Kidney (tissue), 14 donors: ENCODE measurements around the gene QSOX1. TPM values are rescaled to one million over a fixed set of nuclear protein-coding genes. Genes with fewer than 3 reads are reported as not detected.

Experiments
- DNase-seq, 5 donors: peaks; one replicate each; pipeline ENCODE4 v3.0.0-alpha.2; 2013 to 2020
- FAIRE-seq: peaks from 2 replicates; lab custom pipeline; 2012; peaks lifted over from hg19 to GRCh38; lab: Jason Lieb, UNC
- H3K27ac ChIP-seq, 2 donors: one replicate each; pipeline ENCODE4 v1.7.0; 2013; ENCODE audit warnings: low read depth in 2 of 2, low read length in 2 of 2, inconsistent platforms in 1 of 2
- H3K27me3 ChIP-seq: one replicate; pipeline ENCODE4 v1.7.1; 2013; ENCODE audit warnings: low read length, inconsistent platforms; ENCODE audit not compliant: control insufficient read depth, insufficient read depth
- H3K36me3 ChIP-seq, 3 donors: one replicate each; pipeline versions ENCODE4 v1.7.0 to v1.7.1; 2013; ENCODE audit warnings: low read length in 3 of 3, control low read depth in 1 of 3, inconsistent platforms in 1 of 3; ENCODE audit not compliant: insufficient read depth in 3 of 3, control insufficient read depth in 2 of 3
- H3K4me1 ChIP-seq, 3 donors: one replicate each; pipeline versions ENCODE4 v1.7.0 to v1.7.1; 2013; ENCODE audit warnings: low read length in 3 of 3, inconsistent platforms in 1 of 3, low read depth in 1 of 3; ENCODE audit not compliant: control insufficient read depth in 2 of 3, insufficient read depth in 2 of 3
- H3K4me3 ChIP-seq, 3 donors: one replicate each; pipeline versions ENCODE4 v1.7.0 to v1.8.1; 2013; ENCODE audit warnings: low read length in 3 of 3, control low read depth in 1 of 3, inconsistent platforms in 1 of 3
- H3K9ac ChIP-seq, 3 donors: one replicate each; pipeline versions ENCODE4 v1.7.0 to v1.7.1; 2013; ENCODE audit warnings: low read length in 3 of 3, control low read depth in 1 of 3, inconsistent platforms in 1 of 3
- H3K9me3 ChIP-seq, 3 donors: one replicate each; pipeline versions ENCODE4 v1.7.0 to v1.7.1; 2013; ENCODE audit warnings: low read length in 3 of 3, control low read depth in 1 of 3, inconsistent platforms in 1 of 3; ENCODE audit not compliant: control insufficient read depth in 2 of 3, insufficient read depth in 1 of 3
- CTCF ChIP-seq: IDR thresholded peaks from 3 replicates; pipeline ENCODE4 v1.5.1; 2012; ENCODE audit warnings: mild to moderate bottlenecking, moderate library complexity, borderline replicate concordance; ENCODE audit not compliant: insufficient read depth; ENCODE audit errors: extremely low read depth
- intact Hi-C: fragments of 100-400 bp; cut with DNase I; formaldehyde crosslinking; loops from one replicate; pipeline ENCODE4 v1.11.1; 2022
- polyA plus RNA-seq: library from polyadenylated mRNA; stranded (reverse); fragments of 350-450 nt; fragmentation: Illumina TruSeq; extraction: RNeasy Lipid Tissue Mini Kit (QIAGEN cat#74804); gene quantifications from one replicate; pipeline ENCODE4 v1.2.3, GENCODE V29; 2014; ENCODE audit warnings: low read depth, low replicate concordance; ENCODE audit not compliant: insufficient read depth
- total RNA-seq: library from RNA; stranded (reverse); fragmentation: NEBNext Ultra II Directional; extraction: Animal tissue kit (Norgen Biotek cat#: 25700); gene quantifications from one replicate; pipeline ENCODE4 v1.2.1, GENCODE V29; 2021
- donor health status: control.
- donor health status: control.
- donor health status: control.
- donor health status: control.
- donor health status: control.
- donor health status: DM: yes; HTN: yes; CAD: no.
- donor health status: Normal renal cell carcinoma (clear cell type).

QSOX1 gene
- total and polyA plus RNA-seq, 2 donors from 2014 or later: 94.5 to 111 TPM

- Histone ChIP-seq H3K36me3 (no peaks in the 10 kb centered on the region), H3K4me1 (peaks cover 0 to 19% (median 13%) of the 10 kb centered on the region in 3 donors), H3K27ac (no peak overlapping the region), H3K9me3 (no peaks in the 10 kb centered on the region), H3K4me3 (no peak overlapping the region), H3K9ac (no peak overlapping the region), H3K27me3 (peaks cover 71% of the 10 kb centered on the region)
- intact Hi-C loops: no loop called here
- no peak for TF ChIP-seq CTCF
- DNase-seq (peak in 1 of 5 donors; percentile 14), FAIRE-seq (no peak)
These were observed 82.2 kb downstream of the QSOX1 start for GRCh38 chr1:180236698-180237509.

DNA sequence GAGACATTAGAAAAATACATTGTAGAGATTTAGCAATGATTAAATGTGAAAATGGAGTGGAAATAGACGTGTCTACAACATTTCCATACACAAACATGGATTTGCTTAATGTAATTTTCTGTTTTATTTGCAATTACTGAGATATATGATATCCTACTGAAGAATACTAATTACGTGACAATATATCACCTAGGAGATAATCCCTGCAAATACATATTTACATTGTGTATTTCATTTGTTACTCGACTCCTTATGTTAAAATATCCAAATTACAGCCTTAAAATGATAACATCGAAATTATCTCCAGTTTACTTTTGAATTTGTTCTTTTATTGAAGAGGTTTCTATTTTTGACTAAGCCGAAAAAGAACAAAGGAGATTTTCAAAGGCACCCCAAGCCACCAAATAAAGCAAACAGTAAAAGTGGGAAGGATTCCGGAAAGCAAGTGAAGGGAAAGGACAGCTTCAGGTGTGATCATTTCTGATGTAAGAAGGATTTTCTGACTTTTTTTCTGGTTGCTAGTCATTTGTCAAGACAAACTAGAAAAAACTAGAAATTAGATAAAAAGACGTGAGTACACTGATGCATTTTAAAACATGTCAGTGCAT lies 83.3 kb downstream of the QSOX1 start:
- Histone ChIP-seq H3K27ac (no peak overlapping the region), H3K9ac (no peak overlapping the region), H3K9me3 (no peaks in the 10 kb centered on the region), H3K4me1 (peaks cover 0 to 16% (median 13%) of the 10 kb centered on the region in 3 donors), H3K4me3 (no peak overlapping the region), H3K36me3 (no peaks in the 10 kb centered on the region), H3K27me3 (peaks cover 65% of the 10 kb centered on the region)
- DNase-seq (peak in 1 of 5 donors; percentile 30), FAIRE-seq (no peak)
- intact Hi-C loops: no loop called here
- no peak for TF ChIP-seq CTCF

DNA sequence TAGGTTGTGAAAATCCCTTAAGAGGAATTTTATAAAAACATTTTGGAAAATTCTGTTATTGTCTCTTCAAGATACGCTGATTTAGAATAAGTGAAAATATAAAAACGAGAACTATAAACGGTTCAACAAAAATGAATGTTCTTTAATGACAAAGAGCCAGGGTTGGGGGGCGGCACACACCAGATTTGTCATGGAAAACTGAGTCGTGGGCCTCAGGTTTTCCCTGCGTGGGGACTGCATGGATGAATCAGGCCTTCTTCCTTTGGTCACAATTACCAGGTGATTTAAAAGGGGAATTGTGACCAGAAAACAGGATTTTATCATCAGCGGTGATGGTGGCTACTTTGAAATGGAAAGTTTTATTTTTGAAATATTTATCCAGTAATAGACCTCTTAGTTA lies 84.0 kb downstream of the QSOX1 start:
- no peaks in the 10 kb centered on the region for H3K9me3 ChIP-seq
- no peak overlapping the region for H3K9ac ChIP-seq
- peaks cover 0 to 13% (median 12%) of the 10 kb centered on the region in 3 donors for H3K4me1 ChIP-seq
- FAIRE-seq (no peak), DNase-seq (no peak)
- intact Hi-C loops: no loop called here
- no peaks in the 10 kb centered on the region for H3K36me3 ChIP-seq
- peaks cover 64% of the 10 kb centered on the region for H3K27me3 ChIP-seq
- H3K4me3 ChIP-seq: no peak overlapping the region
- TF ChIP-seq CTCF: no peak
- H3K27ac ChIP-seq: no peak overlapping the region
